GM12892 (cell line): ENCODE data around the gene PRR33.

ENCODE experiments used
- POLR2A ChIP-seq: IDR thresholded peaks from 2 replicates; pipeline ENCODE4 v1.6.1; 2011; ENCODE audit warnings: low read depth, low read length, control low read depth
- POLR2AphosphoS5 ChIP-seq: IDR thresholded peaks from 2 replicates; pipeline ENCODE4 v1.6.1; 2011; ENCODE audit warnings: low read depth, low read length, control low read depth

DNA sequence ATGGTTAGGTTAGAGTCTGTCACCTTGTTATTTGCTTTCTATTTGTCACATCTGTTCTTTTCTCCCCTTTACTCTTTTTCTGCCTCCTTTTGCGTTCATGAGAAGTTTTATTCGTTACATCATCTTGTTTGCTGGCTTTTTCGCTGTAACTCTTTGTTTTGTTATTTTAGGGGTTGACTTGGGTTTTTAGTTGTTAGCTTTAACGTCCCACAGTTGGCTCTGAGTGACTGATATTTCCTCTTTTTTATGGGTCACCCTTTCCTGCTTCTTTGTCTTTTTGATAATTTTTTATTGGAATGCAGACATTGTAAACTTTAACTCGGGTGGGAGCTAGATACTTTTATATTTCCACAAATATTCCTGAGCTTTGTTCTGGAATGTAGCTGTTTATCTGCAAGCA is 14.5 kb upstream of the PRR33 start:
- TF ChIP-seq POLR2A (no peak), POLR2AphosphoS5 (no peak)
